GM12891 (cell line): ENCODE measurements around the gene PTPN5.

ENCODE experiments used
- PAX5 ChIP-seq: IDR thresholded peaks from 2 replicates; pipeline ENCODE4 v1.6.1; 2011; ENCODE audit warnings: low read length, moderate library complexity, mild to moderate bottlenecking; ENCODE audit not compliant: insufficient read depth, severe bottlenecking
- POLR2A ChIP-seq: IDR thresholded peaks from 2 replicates; pipeline ENCODE4 v1.6.1; 2011; ENCODE audit warnings: low read depth, low read length, control low read depth
- POLR2AphosphoS5 ChIP-seq: IDR thresholded peaks from 2 replicates; pipeline ENCODE4 v1.6.1; 2011; ENCODE audit warnings: low read depth, low read length, control low read depth
- POU2F2 ChIP-seq: IDR thresholded peaks from 2 replicates; pipeline ENCODE4 v1.6.1; 2011; ENCODE audit warnings: low read depth, mild to moderate bottlenecking, control low read depth, low read length, moderate library complexity
- SPI1 ChIP-seq: IDR thresholded peaks from 2 replicates; pipeline ENCODE4 v1.6.1; 2011; ENCODE audit warnings: low read depth, low read length, control low read depth
- TAF1 ChIP-seq: IDR thresholded peaks from 2 replicates; pipeline ENCODE4 v1.6.1; 2011; ENCODE audit warnings: low read depth, low read length, control low read depth

DNA sequence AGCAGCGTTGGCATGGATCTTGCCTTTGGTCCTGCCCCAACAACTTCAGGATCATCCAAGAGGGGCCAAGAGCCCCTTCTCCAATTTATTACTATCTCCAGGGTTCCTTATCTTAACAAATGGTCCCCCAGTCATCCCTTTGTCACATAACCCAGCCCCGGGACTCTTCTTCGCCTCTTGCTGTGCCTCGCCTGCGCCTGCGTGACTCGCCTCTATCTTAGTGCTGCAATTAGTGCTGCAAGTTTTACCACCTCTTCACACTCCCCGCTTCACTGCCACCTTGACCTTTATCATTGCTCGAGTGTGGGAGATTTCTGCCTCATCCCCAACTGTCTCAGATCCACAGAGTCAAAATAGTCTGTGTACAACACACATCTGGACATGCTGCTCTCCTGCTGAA lies 61.6 kb downstream of the PTPN5 start:
- no peak for TF ChIP-seq POLR2A
- no peak for TF ChIP-seq POLR2AphosphoS5
- no peak for TF ChIP-seq TAF1
- no peak for TF ChIP-seq POU2F2
- TF ChIP-seq SPI1, result no peak
- TF ChIP-seq PAX5, result no peak
